GM23248 (cell line): ENCODE measurements around the gene PDZRN4.

Source experiments
- EZH2 ChIP-seq: fragments of 200-600 bp; sonication (generic); IDR thresholded peaks from 2 replicates; pipeline ENCODE4 v1.6.1; 2018; ENCODE audit warnings: antibody characterized with exemption, mild to moderate bottlenecking; ENCODE audit not compliant: insufficient read depth, poor library complexity, severe bottlenecking
- EZH2phosphoT487 ChIP-seq: fragments of 200-600 bp; sonication (generic); IDR thresholded peaks from 2 replicates; pipeline ENCODE4 v1.6.1; 2018; ENCODE audit warnings: antibody characterized with exemption, moderate library complexity, mild to moderate bottlenecking, low read depth; ENCODE audit not compliant: insufficient read depth

GRCh38 chr12:41557344-41557743, 369.2 kb downstream of the PDZRN4 start:
- no peak for TF ChIP-seq EZH2phosphoT487
- no peak for TF ChIP-seq EZH2
